Immature natural killer cell (primary cell): ENCODE data around the gene ITGB1BP1. TPM values are rescaled to one million over a fixed set of nuclear protein-coding genes. Genes with fewer than 3 reads are reported as not detected.

Experiments
- DNase-seq, 3 donors: peaks; one replicate each; pipeline ENCODE4 v3.0.0; 2022; ENCODE audit warnings: mixed read lengths in 1 of 3
- H3K27ac Mint-ChIP-seq, 6 donors: one replicate each; pipeline ENCODE4 v1.8.0; 2020; ENCODE audit warnings: mixed read lengths in 6 of 6, mild to moderate bottlenecking in 5 of 6, inconsistent platforms in 4 of 6, moderate library complexity in 3 of 6
- H3K27me3 Mint-ChIP-seq, 3 donors: one replicate each; pipeline ENCODE4 v1.8.0; 2020 to 2021; ENCODE audit warnings: low read depth in 3 of 3, mild to moderate bottlenecking in 3 of 3, mixed read lengths in 3 of 3, moderate library complexity in 3 of 3, inconsistent platforms in 1 of 3
- H3K36me3 Mint-ChIP-seq, 3 donors: one replicate each; pipeline ENCODE4 v1.8.0; 2020; ENCODE audit warnings: mixed read lengths in 3 of 3, inconsistent platforms in 2 of 3, mild to moderate bottlenecking in 2 of 3
- H3K4me1 Mint-ChIP-seq, 2 donors: one replicate each; pipeline ENCODE4 v1.8.0; 2020; ENCODE audit warnings: inconsistent platforms in 2 of 2, mild to moderate bottlenecking in 2 of 2, mixed read lengths in 2 of 2, moderate library complexity in 1 of 2
- H3K4me3 Mint-ChIP-seq, 5 donors: one replicate each; pipeline ENCODE4 v1.8.0; 2020; ENCODE audit warnings: mild to moderate bottlenecking in 5 of 5, mixed read lengths in 5 of 5, inconsistent platforms in 3 of 5, moderate library complexity in 3 of 5
- H3K9me3 Mint-ChIP-seq, 6 donors: one replicate each; pipeline ENCODE4 v1.8.0; 2020; ENCODE audit warnings: mild to moderate bottlenecking in 6 of 6, mixed read lengths in 6 of 6, inconsistent platforms in 4 of 6, moderate library complexity in 3 of 6
- polyA plus RNA-seq, 3 donors: library from polyadenylated mRNA; unstranded; fragments of 300-500 nt; fragmentation: Illumina TruSeq; gene quantifications; one replicate each; pipeline ENCODE4 v1.2.3, GENCODE V29; 2021

ITGB1BP1 gene
- polyA plus RNA-seq, 3 donors from 2014 or later: 157 to 212 (median 204) TPM

DNA sequence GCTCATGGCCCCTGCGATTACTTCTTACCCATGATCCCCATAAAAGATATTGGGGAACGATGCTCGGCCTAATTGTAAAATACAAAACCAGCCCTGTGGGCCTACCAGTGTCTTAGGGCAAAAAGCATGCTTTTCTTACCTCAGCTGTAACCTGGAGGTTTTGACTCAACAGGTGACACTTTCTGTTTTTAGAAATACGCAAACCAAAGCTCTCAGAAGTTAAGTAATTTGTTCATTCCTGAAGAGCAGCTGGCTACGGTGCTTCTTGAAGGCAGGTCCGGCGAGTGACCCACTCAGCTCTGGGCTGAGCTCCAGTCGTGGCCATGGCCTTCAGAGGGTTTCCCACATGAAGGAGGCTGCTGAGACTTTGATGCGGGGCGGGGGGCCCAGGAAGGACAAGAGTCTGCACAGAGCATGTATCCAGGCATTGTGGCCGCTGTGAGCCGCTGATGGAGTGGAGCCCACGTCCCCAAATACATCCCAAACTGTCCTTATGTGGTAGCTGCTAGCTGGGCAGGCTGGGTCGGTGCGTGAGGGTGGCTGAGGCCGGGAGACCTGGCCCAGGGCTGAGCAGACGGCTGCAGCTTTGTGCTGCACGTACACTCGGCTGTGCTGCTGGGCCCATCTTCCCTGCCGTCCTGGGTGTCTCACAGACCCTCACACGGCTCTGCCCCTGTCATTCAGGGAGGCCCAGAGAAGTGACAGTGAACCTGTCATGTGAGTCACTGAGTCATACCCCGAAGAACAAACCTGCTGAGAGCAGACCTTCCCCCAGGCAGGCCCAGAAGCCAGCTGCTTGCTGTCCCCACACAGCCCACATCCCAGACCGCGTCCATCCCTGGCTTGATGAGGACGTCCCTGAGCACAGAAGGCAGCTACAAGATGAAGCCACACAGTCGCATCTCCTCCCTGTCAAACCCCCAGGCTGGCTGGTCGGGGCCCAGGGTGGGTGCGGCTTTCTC is 34.1 kb downstream of the ITGB1BP1 start:
- DNase-seq: no peak
- Mint-ChIP-seq H3K4me3 (no peak overlapping the region), H3K27ac (no peak overlapping the region), H3K27me3 (peaks cover 0 to 2% (median 2%) of the 10 kb centered on the region in 3 donors), H3K9me3 (no peaks in the 10 kb centered on the region), H3K36me3 (no peaks in the 10 kb centered on the region), H3K4me1 (no peaks in the 10 kb centered on the region)

DNA sequence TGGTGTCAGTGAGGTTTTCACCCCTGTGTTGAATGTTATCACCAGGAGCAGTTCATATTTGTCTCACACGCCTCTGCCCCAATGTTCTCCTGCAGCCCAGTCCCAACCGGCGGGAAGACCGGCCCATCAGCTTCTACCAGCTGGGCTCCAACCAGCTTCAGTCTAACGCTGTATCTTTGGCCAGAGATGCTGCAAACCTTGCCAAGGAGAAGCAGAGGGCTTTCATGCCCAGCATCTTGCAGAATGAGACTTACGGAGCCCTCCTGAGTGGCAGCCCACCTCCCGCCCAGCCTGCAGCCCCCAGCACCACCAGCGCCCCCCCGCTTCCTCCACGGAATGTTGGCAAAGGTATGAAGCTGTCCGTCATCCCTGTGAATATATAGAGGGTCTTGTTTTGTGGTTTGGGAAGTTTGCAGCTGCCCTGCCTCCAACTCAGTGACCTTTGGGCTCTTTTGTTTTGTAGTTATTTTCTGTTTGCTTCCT is 35.1 kb downstream of the ITGB1BP1 start:
- H3K4me3 Mint-ChIP-seq: no peak overlapping the region
- no peaks in the 10 kb centered on the region for H3K4me1 Mint-ChIP-seq
- H3K27ac Mint-ChIP-seq: no peak overlapping the region
- H3K36me3 Mint-ChIP-seq: no peaks in the 10 kb centered on the region
- H3K27me3 Mint-ChIP-seq: peaks cover 0 to 2% (median 0%) of the 10 kb centered on the region in 3 donors
- DNase-seq: no peak
- no peaks in the 10 kb centered on the region for H3K9me3 Mint-ChIP-seq

DNA sequence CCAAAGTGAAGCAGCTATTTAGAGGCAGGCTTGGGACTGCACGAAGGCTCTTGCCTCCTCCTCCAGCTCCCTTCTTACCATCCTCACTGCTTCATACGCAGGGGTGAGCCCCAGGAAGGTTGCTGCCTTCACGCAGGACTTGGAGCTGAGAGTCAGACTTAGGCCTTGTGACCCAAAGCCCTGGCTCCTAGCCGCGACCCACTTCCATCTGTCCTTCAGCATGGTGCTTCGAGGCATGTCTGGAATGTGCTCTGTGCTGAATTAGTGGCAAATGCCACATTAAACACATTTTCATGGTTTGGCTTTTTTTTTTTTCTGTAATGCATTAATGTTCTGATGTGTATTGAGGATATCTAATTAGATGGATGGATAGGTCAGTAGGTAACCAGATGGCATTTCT is 37.5 kb downstream of the ITGB1BP1 start:
- DNase-seq: no peak
- H3K27ac Mint-ChIP-seq: no peak overlapping the region
- H3K36me3 Mint-ChIP-seq: no peaks in the 10 kb centered on the region
- H3K4me3 Mint-ChIP-seq: no peak overlapping the region
- no peaks in the 10 kb centered on the region for H3K9me3 Mint-ChIP-seq
- H3K4me1 Mint-ChIP-seq: no peaks in the 10 kb centered on the region
- peaks cover 0 to 3% (median 0%) of the 10 kb centered on the region in 3 donors for H3K27me3 Mint-ChIP-seq

DNA sequence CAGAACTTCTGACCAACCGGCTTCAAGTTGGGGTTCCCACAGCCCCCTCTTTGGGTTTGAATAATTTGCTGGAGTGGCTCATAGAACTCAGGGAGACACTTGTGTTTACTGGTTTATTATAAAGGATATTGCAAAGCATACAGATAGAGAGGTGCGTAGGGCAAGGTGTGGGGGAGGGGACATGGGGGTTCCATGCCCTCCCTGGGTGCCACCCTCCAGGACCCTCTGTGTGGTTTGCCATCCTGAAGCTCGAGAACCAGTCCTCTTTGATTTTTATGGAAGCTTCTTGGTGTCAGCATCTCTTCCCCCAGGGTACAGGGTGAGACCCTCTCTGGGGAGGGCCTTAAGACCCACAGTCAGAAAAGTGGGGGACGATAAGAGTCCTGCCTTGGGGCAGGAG is 38.8 kb downstream of the ITGB1BP1 start:
- DNase-seq: no peak
- no peaks in the 10 kb centered on the region for H3K9me3 Mint-ChIP-seq

DNA sequence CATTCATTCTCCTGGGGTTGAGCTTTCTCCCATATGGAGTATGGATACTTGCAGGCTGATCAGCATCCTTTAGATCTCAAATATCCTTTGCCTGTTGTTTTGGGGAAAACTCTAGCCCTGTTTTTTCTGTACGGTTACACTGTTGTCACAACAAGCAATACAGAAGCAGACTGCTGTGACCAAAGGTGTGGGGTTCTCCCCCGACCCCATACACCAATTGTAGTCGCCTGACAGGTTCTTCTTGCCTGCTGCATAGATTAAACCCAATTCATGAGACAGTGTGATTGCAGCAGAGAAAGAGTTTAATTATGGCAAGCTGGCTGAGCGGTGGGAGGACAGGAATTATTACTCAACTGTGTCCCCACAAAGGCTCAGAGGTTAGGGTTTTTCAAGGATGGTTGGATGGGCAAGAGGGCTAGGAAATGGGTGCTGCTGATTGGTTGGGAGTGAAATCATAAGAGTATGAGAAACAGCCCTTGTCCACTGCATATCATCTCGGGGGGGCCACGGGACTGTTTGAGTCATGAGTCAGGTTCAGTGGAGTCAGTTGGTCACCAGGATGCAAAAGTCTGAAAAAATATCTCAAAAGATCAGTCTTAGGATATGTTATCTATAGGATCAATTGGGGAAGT is 40.6 kb downstream of the ITGB1BP1 start:
- no peaks in the 10 kb centered on the region for H3K4me1 Mint-ChIP-seq
- DNase-seq: no peak
- H3K36me3 Mint-ChIP-seq: no peaks in the 10 kb centered on the region
- H3K27me3 Mint-ChIP-seq: peaks cover 0 to 3% (median 0%) of the 10 kb centered on the region in 3 donors
- H3K9me3 Mint-ChIP-seq: no peaks in the 10 kb centered on the region
- no peak overlapping the region for H3K27ac Mint-ChIP-seq
- H3K4me3 Mint-ChIP-seq: no peak overlapping the region

More for the DNA sequence above, 38.8 kb downstream of the ITGB1BP1 start:
- Mint-ChIP-seq H3K4me3 (no peak overlapping the region), H3K27ac (no peak overlapping the region), H3K4me1 (no peaks in the 10 kb centered on the region), H3K27me3 (peaks cover 0 to 3% (median 0%) of the 10 kb centered on the region in 3 donors), H3K36me3 (no peaks in the 10 kb centered on the region)

DNA sequence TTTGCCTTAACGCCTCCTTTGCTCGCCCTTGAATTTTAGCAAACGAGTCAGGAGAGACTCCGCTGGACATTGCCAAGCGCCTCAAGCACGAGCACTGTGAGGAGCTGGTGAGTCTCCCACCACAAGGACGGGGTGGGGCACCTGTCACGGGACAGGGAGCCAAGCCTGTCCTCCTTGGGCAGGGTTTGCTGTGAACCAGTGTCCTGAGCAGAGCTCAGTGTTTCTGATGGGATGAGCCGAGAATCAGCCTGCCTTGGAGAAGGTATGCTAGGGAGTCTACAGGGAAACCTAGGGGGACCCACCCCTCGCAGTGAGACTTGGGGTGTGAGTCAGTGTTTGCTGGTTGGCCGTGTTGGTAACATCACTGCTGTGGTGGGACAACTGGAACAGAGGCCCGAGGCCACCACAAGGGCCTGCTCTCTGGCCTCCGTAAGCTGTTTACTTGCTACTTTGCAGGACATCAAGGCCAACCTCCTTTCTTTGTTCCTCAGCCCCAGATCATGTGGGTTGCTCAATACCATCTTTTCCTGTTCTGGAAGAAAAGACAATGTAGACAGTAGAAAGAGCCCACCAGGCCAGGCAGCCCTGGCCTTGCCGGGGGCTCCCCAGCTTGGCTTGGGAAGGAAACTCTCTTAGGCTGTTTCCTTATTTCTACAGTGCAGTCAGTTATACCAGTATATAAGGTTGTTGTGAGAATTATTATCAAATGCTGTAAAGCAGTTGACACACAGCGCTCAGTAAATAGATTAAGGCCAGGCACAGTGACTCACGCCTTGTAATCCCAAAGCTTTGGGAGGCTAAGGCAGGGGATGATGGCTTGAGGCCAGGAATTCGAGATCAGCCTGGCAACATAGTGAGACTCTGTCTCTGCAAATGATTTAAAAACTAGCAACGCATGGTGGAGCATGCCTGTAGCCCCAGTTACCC is 42.4 kb downstream of the ITGB1BP1 start:
- Mint-ChIP-seq H3K4me1 (no peaks in the 10 kb centered on the region), H3K27ac (no peak overlapping the region), H3K9me3 (no peaks in the 10 kb centered on the region), H3K27me3 (peaks cover 0 to 3% (median 1%) of the 10 kb centered on the region in 3 donors), H3K4me3 (no peak overlapping the region), H3K36me3 (no peaks in the 10 kb centered on the region)
- DNase-seq: no peak

DNA sequence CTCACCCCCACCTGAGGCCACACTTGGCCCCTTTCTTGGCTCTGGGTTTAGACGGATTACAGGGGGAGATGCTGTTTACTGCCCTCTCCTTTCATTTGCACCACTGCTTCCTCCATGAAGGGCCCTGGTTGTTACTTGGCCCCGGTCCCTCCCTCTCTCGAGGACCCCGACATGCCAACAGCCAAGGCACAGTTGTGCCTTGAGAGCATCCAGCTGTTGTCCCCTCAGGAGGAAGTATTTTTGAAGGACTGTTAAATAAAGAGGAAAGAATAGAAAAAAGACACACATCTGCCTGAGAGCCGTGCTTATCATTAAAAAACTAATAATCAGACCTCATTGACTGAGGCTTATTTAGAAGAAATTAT is 44.0 kb downstream of the ITGB1BP1 start:
- Mint-ChIP-seq H3K27me3 (peaks cover 0 to 3% (median 1%) of the 10 kb centered on the region in 3 donors), H3K4me1 (no peaks in the 10 kb centered on the region), H3K4me3 (no peak overlapping the region), H3K9me3 (no peaks in the 10 kb centered on the region), H3K36me3 (no peaks in the 10 kb centered on the region), H3K27ac (no peak overlapping the region)
- DNase-seq: no peak

DNA sequence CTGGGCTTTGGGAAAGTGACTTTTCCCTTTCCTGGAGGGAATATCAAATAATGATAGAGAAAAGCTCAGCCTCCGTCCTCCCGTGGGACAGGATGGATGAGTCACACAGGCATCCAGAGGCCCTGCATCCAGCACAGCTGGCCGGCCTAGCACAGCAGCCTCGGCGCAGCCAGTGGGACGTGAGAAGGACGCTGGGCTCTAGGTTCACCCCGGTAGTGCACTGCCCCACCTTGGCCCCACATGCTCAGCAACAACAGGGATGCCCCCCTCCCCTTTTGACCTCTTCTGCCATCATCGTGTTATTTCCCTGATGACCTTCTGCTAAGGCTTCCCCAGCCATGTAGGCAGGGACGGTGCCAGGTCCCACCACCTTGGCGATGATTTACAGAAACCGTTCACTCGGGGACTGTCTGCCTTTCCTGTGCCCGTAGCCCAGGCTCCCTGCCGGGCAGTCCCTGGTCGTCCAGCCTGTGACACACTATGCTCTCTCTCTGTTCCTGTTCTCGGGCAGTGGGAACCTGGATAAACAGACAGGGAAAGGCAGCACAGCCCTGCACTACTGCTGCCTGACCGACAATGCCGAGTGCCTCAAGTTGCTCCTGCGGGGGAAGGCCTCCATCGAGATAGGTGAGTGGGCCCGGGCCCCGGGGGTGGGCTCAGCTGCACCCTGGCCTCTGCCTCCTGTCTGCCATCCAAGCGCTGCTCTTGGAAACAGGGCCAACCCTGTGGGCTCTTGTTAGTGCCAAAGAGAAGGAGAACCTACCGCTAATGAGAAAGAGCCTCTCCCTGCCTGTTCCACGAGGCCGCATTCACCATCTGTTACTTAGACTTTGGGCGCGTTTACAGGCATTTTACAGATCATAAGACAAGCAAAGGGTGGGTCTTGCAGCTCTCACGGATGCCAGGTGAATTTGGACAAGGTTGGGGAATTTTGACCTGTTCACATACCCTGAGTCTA is 44.6 kb downstream of the ITGB1BP1 start:
- Mint-ChIP-seq H3K4me3 (no peak overlapping the region), H3K4me1 (no peaks in the 10 kb centered on the region), H3K27me3 (peaks cover 0 to 8% (median 1%) of the 10 kb centered on the region in 3 donors), H3K36me3 (no peaks in the 10 kb centered on the region), H3K9me3 (no peaks in the 10 kb centered on the region), H3K27ac (no peak overlapping the region)
- DNase-seq: no peak

DNA sequence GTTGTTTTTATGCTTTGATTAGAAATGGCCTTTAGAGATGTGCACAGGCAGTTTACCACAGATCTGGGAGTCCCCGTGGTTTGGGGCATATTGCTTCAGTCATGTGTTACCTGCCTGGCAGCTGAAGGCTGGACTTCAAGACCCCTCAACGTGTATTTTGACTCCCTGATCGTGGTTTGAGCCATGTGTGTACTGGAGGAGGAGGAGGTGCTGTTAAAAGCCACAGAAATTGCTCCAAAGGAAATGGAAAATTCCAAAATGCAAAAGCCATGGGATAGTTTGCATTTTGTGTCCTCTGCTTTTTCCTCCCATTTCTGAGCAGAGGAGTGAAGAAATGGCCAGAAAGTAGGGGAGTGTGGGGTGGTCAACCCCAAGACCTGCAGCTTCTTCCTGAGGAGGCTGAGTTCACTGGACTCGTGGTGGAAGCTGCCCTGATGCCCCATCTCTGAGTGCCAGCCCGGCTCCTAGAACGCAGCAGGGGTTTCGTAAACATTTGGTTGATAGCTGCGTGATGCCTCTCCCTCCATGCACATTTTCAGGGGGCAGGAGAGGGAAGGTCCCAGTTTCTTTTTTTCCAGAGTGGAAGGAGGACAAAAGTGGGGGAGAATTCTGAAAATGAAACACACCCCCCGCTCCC is 45.7 kb downstream of the ITGB1BP1 start:
- no peaks in the 10 kb centered on the region for H3K4me1 Mint-ChIP-seq
- peaks cover 0 to 8% (median 1%) of the 10 kb centered on the region in 3 donors for H3K27me3 Mint-ChIP-seq
- H3K36me3 Mint-ChIP-seq: no peaks in the 10 kb centered on the region
- no peak for DNase-seq
- H3K9me3 Mint-ChIP-seq: no peaks in the 10 kb centered on the region
- H3K4me3 Mint-ChIP-seq: no peak overlapping the region
- H3K27ac Mint-ChIP-seq: no peak overlapping the region

DNA sequence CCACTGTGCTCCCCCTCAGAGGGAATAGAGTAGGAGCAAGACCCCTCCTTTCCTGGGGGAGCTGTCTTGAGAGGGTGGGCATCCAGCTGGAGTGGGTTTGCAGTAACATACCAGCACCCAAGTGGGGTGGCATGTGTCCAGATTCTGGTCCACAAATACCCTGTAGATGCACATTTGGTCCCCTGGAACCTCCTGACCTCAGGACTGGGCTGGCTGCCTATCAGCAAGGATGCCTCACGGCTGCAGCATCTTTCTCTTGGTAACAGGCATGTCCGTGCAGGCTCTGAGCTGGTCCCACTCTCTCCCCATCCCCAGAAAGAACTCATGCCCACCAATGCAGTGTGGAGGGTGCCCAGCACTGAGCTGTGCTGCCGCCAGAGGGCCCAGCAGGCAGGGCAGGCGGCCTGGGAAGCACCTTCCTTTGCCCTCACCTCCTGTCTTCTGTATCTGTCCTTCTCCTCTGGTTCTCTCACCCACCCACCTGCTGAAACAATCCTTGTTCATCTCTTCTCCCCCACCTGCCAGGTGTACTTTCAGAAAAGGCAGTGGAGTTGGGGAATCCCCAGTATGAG is 47.4 kb downstream of the ITGB1BP1 start:
- no peaks in the 10 kb centered on the region for H3K36me3 Mint-ChIP-seq
- H3K4me3 Mint-ChIP-seq: no peak overlapping the region
- no peak overlapping the region for H3K27ac Mint-ChIP-seq
- peaks cover 0 to 7% (median 1%) of the 10 kb centered on the region in 3 donors for H3K27me3 Mint-ChIP-seq
- H3K9me3 Mint-ChIP-seq: no peaks in the 10 kb centered on the region
- DNase-seq: no peak
- H3K4me1 Mint-ChIP-seq: no peaks in the 10 kb centered on the region

DNA sequence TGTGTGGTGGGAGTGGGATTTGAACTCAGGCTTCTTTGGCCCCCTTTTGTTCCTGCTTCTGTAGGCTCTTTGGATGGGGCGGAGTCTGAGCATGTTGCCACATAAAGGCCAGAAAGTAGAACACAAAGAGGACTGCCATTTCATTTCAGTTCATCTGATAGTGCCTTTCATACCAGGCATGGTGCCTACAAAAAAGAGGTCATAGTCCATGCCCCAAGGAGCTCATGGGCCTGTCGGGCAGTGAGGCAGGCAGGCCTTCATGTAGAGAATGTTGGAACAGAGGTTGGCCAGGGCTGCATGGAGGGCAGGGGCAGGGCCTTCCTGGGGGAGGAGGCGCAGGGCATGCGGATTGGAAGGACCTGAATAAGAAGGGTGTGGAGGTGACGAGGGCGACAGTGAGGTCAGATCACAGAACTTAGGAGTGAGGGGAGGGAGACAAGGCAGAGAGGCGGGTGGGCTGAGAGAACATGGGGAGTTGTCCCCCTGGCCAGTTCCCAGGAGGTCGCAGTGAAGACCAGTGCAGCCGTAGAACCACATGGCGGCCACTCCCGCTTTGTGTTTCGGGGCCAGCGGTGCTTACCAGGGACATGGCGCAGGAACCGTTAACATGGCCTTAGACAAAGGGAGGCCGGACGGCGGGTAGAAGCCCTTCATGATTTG is 49.1 kb downstream of the ITGB1BP1 start:
- Mint-ChIP-seq H3K27me3 (peaks cover 0 to 11% (median 1%) of the 10 kb centered on the region in 3 donors), H3K4me1 (no peaks in the 10 kb centered on the region), H3K9me3 (no peaks in the 10 kb centered on the region), H3K36me3 (no peaks in the 10 kb centered on the region), H3K27ac (no peak overlapping the region), H3K4me3 (no peak overlapping the region)
- DNase-seq: no peak

DNA sequence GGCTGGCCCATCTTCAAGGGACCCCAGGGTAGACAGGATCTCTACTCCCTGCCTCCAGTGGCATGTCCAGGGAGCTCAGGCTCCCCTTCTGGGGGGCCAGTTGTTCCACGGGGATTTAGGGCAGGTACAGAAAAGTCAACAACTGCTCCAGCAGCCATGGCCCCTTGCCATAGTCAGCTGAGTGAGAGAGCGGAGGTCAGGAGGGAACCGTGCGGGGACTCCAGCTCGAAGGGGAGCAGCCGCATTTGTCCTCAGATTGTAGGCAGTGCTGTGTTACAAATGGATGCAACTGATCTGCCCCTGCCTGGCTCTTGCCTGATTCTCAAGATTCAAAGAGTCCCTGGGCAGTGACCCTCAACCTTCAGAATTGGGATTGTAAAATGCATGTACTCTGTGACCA is 49.9 kb downstream of the ITGB1BP1 start:
- Mint-ChIP-seq H3K4me3 (no peak overlapping the region), H3K36me3 (no peaks in the 10 kb centered on the region), H3K4me1 (no peaks in the 10 kb centered on the region), H3K9me3 (no peaks in the 10 kb centered on the region), H3K27me3 (peaks cover 0 to 11% (median 1%) of the 10 kb centered on the region in 3 donors), H3K27ac (no peak overlapping the region)
- no peak for DNase-seq
